HG03442 (cell line): ENCODE measurements around the gene NAT9.
A peak's percentile ranks its signal among the peaks of the same experiment; 100 is the strongest.

Source experiments
- ATAC-seq: cut with Tn5 transposase; IDR thresholded peaks from one replicate; pipeline ENCODE4 v1.9.1; 2021; ENCODE audit warnings: mild to moderate bottlenecking, moderate library complexity; ENCODE audit not compliant: unreplicated experiment

NAT9 gene

GRCh38 chr17:74780443-74781238 lies 4.5 kb upstream of the NAT9 start:
- no peak for ATAC-seq

- peak; percentile 40 for ATAC-seq
These were observed 3.8 kb upstream of the NAT9 start for GRCh38 chr17:74779948-74780400.

GRCh38 chr17:74779501-74779900 lies 3.4 kb upstream of the NAT9 start:
- ATAC-seq, result no peak

GRCh38 chr17:74778960-74779359 lies 2.8 kb upstream of the NAT9 start:
- ATAC-seq, result no peak

- ATAC-seq, result no peak
These were observed 1.9 kb upstream of the NAT9 start for GRCh38 chr17:74777901-74778515.

DNA sequence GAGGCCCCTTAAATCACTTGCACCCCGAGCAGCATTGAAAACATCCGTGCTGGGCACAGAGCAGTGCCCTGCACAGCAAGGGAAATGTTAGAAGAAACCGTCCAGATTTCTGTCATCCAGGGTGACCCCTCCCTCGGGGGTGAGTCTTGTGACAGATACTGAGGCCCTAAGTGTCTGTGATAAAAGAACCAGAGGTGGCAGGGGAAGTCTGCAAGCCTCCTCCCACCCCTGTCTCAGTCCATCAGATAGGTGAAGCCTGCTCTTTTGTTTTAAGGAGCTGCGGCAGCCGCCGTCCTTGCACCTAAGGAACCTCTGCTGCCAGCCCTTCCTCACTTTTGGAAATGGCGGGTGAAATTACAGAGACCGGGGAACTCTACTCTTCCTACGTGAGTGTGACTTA lies 845 bp upstream of the NAT9 start:
- no peak for ATAC-seq

DNA sequence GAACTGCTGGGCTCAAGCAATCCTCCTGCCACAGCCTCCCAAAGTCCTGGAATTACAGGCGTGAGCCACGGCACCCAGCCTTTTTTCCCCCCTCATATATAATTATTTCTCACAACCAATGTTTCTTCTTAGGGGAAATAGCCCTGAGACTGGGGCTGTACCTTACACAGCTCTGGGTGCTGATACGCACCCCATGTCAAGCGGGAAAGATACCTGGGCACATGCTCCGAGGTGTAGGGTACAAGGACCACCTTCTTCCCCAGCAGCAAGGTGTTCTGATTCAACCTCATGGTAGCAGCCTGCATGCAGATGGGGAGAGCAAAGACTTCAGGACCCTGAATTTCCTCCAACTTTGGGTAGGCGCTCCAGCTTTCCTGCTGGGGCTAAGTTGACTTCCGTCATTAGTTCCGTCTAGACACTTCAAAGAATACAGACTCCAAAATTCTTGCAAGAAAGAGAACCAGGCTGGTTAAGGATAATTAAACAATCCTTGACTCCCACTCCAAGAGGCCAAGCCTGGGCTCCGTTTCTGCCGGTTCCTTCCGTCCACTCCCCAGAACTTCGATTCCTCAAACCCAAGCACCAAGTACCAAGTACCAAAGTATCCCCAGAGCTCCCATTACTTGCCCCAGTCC lies 619 bp downstream of the NAT9 start:
- no peak for ATAC-seq

DNA sequence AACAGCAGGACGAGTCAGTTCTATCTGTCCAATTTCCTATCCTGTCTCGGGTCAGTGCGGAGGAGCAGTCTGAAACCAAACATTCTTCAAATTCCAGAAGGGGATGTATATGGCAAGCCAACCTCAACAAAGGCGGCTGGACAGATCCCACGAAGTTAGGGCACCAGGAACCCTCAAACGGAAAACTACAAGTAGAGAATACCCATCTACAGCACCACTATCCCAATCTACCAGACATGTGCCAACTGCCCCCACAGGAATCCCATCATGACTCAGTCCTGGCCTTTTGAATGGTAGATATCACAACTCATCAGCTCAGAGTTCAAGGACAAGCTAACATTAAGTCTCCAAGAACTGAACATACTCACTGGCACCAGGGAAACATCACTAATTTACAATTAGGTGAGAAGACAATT lies 2.3 kb downstream of the NAT9 start:
- ATAC-seq, result no peak

- no peak for ATAC-seq
These were observed 2.7 kb downstream of the NAT9 start for GRCh38 chr17:74773414-74773813.

DNA sequence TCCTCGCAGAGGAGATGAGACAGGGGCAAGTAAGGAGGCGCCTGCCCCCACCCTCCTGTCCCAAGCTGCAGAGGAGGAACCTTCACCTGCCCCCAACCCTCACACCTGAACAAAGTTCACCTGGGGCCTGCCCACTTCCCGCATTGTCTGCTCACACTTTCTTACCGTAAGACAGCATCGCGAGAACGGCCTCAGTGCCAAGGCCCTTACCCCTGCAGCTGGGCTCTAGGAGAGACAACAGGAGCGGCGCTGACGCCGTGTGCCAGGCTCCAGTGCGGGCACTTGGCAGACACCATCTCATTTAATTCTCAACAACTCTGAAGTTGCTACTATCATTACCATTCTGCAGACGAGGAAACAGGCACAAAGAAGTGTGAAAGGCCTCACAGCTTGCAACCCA lies 4.1 kb downstream of the NAT9 start:
- no peak for ATAC-seq

DNA sequence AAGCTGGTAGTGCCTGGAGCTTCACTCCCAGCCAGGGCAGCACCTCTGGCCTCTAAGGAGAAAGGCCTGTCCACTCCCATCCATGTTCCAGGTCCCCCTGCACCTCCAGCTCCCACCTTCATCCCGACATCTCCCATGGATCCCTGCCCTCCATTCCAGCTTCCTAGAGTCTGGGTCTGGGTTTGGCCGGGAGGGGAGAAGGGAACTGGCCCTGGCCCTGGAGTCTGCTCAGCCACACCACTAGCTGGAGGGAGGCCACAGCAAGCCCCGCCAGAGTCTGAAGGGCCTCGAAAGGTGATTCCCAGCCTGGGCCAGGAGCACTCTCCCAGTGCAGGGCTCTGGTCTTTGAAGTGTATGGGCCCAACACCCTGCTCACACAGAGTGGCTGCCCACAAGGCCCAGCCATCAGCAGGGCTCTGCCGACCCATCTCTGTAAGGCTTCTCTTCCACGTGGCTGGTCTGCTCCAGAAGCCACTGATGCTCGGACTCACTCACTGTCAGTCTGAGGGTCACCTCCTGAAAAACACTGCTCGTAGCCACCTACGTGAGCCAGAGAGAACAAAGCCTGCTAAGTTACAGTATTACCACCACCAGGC lies 4.7 kb downstream of the NAT9 start:
- no peak for ATAC-seq

GRCh38 chr17:74770498-74771318 lies 5.4 kb downstream of the NAT9 start:
- no peak for ATAC-seq

GRCh38 chr17:74769856-74770497 lies 6.2 kb downstream of the NAT9 start:
- ATAC-seq, result no peak

GRCh38 chr17:74769266-74769855 lies 6.8 kb downstream of the NAT9 start:
- no peak for ATAC-seq

GRCh38 chr17:74768763-74769114 lies 7.4 kb downstream of the NAT9 start:
- no peak for ATAC-seq

DNA sequence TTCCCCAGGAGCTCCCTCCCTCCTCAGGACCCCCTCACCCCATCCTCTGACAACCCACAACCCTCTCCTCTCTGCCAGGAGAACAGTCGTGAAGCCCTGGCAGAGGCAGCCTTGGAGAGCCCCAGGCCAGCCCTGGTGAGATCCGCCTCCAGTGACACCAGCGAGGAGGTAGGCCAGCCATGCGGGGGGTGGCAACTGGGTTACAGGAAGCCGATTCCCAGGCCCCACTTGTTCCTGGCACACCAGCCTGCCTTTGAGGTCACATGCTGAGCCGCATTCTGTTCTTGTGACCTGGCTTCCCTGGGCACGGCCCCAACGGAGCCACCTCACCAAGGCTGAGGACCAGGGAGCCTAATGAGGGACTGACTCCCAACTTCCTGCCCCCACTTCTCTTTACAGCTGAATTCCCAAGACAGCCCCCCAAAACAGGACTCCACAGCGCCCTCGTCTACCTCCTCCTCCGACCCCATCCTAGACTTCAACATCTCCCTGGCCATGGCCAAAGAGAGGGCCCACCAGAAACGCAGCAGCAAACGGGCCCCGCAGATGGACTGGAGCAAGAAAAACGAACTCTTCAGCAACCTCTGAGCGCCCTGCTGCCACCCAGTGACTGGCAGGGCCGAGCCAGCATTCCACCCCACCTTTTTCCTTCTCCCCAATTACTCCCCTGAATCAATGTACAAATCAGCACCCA lies 7.9 kb downstream of the NAT9 start:
- no peak for ATAC-seq

GRCh38 chr17:74767111-74767516 lies 9.0 kb downstream of the NAT9 start:
- no peak for ATAC-seq

DNA sequence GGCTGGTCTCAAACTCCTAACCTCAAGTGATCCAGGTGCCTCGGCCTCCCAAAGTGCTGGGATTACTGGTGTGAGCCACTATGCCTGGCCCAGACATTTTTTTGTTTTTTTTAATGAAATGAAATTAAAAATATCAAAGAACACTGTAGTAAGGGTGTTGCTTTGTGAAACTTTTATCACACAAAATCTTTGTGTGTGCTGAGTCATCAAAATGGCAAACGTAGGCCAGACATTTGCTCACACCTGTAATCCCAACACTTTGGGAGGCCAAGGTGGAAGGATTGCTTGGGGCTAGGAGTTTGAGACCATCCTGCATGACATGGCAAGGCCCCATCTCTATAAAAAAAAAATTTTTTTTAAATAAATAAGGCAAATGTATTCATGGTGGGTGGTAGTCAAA lies 9.7 kb downstream of the NAT9 start:
- ATAC-seq, result no peak

- no peak for ATAC-seq
These were observed 11.3 kb downstream of the NAT9 start for GRCh38 chr17:74764751-74765286.
